Neuronal stem cell (in vitro differentiated cells): Measurements from ENCODE around the gene CLDN15.

Source experiments
- DNase-seq: peaks from one replicate; pipeline ENCODE4 v3.0.0-alpha.2; 2013; ENCODE audit warnings: low spot score
- H2AFZ ChIP-seq: one replicate; pipeline ENCODE4 v1.6.1; 2013; ENCODE audit warnings: mild to moderate bottlenecking, low read length, inconsistent platforms
- H2AK5ac ChIP-seq: 2 replicates; pipeline ENCODE4 v1.6.1; 2013; ENCODE audit warnings: low read depth, mild to moderate bottlenecking, inconsistent platforms, low read length, moderate library complexity, mixed read lengths
- H2BK120ac ChIP-seq: 2 replicates; pipeline ENCODE4 v1.6.1; 2013; ENCODE audit warnings: low read depth, mild to moderate bottlenecking, inconsistent platforms, low read length, moderate library complexity, mixed read lengths
- H2BK12ac ChIP-seq: one replicate; pipeline ENCODE4 v1.6.1; 2013; ENCODE audit warnings: low read length, inconsistent platforms
- H2BK15ac ChIP-seq: 2 replicates; pipeline ENCODE4 v1.6.1; 2013; ENCODE audit warnings: mild to moderate bottlenecking, low read length, inconsistent platforms, mixed read lengths
- H2BK5ac ChIP-seq: one replicate; pipeline ENCODE4 v1.6.1; 2013; ENCODE audit warnings: inconsistent platforms, mild to moderate bottlenecking, low read length, moderate library complexity
- H3K14ac ChIP-seq: one replicate; pipeline ENCODE4 v1.6.1; 2013; ENCODE audit warnings: low read length, inconsistent platforms
- H3K18ac ChIP-seq: 2 replicates; pipeline ENCODE4 v1.6.1; 2013; ENCODE audit warnings: low read length, inconsistent platforms
- H3K23ac ChIP-seq: 2 replicates; pipeline ENCODE4 v1.6.1; 2013; ENCODE audit warnings: low read depth, mild to moderate bottlenecking, mixed read lengths, low read length, inconsistent platforms; ENCODE audit not compliant: poor library complexity
- H3K27ac ChIP-seq: replicated peaks from 3 replicates; pipeline ENCODE4 v1.5.1; 2013; ENCODE audit warnings: low read length, inconsistent platforms
- H3K27me3 ChIP-seq, 3 experiments: 2 replicates each; pipeline ENCODE4 v1.6.1; 2013; ENCODE audit warnings: low read length in 3 of 3, mild to moderate bottlenecking in 2 of 3, inconsistent platforms in 1 of 3, low read depth in 1 of 3, mixed read lengths in 1 of 3, moderate library complexity in 1 of 3; ENCODE audit not compliant: control insufficient read depth in 3 of 3, insufficient read depth in 3 of 3
- H3K36me3 ChIP-seq, 2 donors: replicated peaks in 1 of 2; 2 replicates each; pipeline ENCODE4 v1.6.1; 2013; ENCODE audit warnings: low read length in 2 of 2; ENCODE audit not compliant: control insufficient read depth in 2 of 2, insufficient read depth in 2 of 2
- H3K4ac ChIP-seq: 2 replicates; pipeline ENCODE4 v1.6.1; 2013; ENCODE audit warnings: inconsistent platforms, mild to moderate bottlenecking, low read length, moderate library complexity
- H3K4me1 ChIP-seq, 2 donors: 1 replicate in 1 of 2; 2 replicates in 1 of 2; pipeline ENCODE4 v1.6.1; 2013; ENCODE audit warnings: low read length in 2 of 2, low read depth in 1 of 2; ENCODE audit not compliant: control insufficient read depth in 2 of 2, insufficient read depth in 1 of 2
- H3K4me2 ChIP-seq: one replicate; pipeline ENCODE4 v1.6.1; 2013; ENCODE audit warnings: mild to moderate bottlenecking, low read length, inconsistent platforms; ENCODE audit not compliant: insufficient read depth, poor library complexity, severe bottlenecking
- H3K4me3 ChIP-seq, 2 donors: 2 replicates each; pipeline ENCODE4 v1.5.1; 2013; ENCODE audit warnings: low read length in 2 of 2, mild to moderate bottlenecking in 2 of 2, inconsistent platforms in 1 of 2, moderate library complexity in 1 of 2
- H3K79me1 ChIP-seq: one replicate; pipeline ENCODE4 v1.6.1; 2013; ENCODE audit warnings: low read depth, mild to moderate bottlenecking, inconsistent platforms, low read length, moderate library complexity
- H3K9ac ChIP-seq: one replicate; pipeline ENCODE4 v1.6.1; 2013; ENCODE audit warnings: mild to moderate bottlenecking, low read depth, low read length, inconsistent platforms; ENCODE audit not compliant: poor library complexity
- H3K9me3 ChIP-seq, 2 donors: replicated peaks in 1 of 2; 2 replicates each; pipeline versions ENCODE3 to v1.6.1; 2013; ENCODE audit warnings: low read length in 2 of 2, mild to moderate bottlenecking in 2 of 2, inconsistent platforms in 1 of 2, low read depth in 1 of 2, mixed read lengths in 1 of 2, moderate library complexity in 1 of 2; ENCODE audit not compliant: control insufficient read depth in 2 of 2, insufficient read depth in 1 of 2
- H4K8ac ChIP-seq: one replicate; pipeline ENCODE4 v1.6.1; 2013; ENCODE audit warnings: low read depth, mild to moderate bottlenecking, inconsistent platforms, low read length, moderate library complexity
- H4K91ac ChIP-seq: one replicate; pipeline ENCODE4 v1.6.1; 2013; ENCODE audit warnings: low read length, low read depth, mild to moderate bottlenecking, inconsistent platforms; ENCODE audit not compliant: poor library complexity
- WGBS, 2 donors: extraction: QIAGEN DNeasy Blood & Tissue Kit; methylation state at CpG; one replicate each; pipeline ENCODE4 v1.1.7; 2013; ENCODE audit warnings: missing lambda C conversion rate in 2 of 2, mixed read lengths in 1 of 2; ENCODE audit not compliant: insufficient read length in 2 of 2, insufficient replicate concordance in 1 of 2; ENCODE audit errors: extremely low coverage in 2 of 2; 5-methylcytosine and 5-hydroxymethylcytosine counted together

The CLDN15 gene

GRCh38 chr7:101220295-101220694, 17.3 kb downstream of the CLDN15 start:
- Histone ChIP-seq H3K4me2 (no peak overlapping the region), H3K4me1 (peaks cover 6 to 11% of the 10 kb centered on the region in 2 donors), H3K27me3 (no peaks in the 10 kb centered on the region), H3K23ac (no peak overlapping the region), H2AK5ac (no peak overlapping the region), H3K9ac (no peak overlapping the region), H2BK15ac (no peak overlapping the region), H3K14ac (no peak overlapping the region), H4K91ac (no peak overlapping the region), H2BK120ac (no peak overlapping the region), H2BK5ac (no peak overlapping the region), H3K18ac (no peak overlapping the region), H3K4ac (no peak overlapping the region), H3K4me3 (no peak overlapping the region), H3K36me3 (peaks cover 7 to 27% of the 10 kb centered on the region in 2 donors), H3K79me1 (peaks cover 12% of the 10 kb centered on the region), H3K9me3 (no peaks in the 10 kb centered on the region), H2AFZ (no peak overlapping the region), H4K8ac (no peak overlapping the region), H2BK12ac (no peak overlapping the region), H3K27ac (no peak overlapping the region)
- DNase-seq = no peak
- WGBS, 2 donors = no CpG with 5 or more reads among the region's 5 CpGs

GRCh38 chr7:101218236-101219125, 19.1 kb downstream of the CLDN15 start:
- Histone ChIP-seq H4K8ac (no peak overlapping the region), H3K27ac (no peak overlapping the region), H3K79me1 (peaks cover 12% of the 10 kb centered on the region), H3K9ac (peak overlapping the region; percentile 87), H2BK120ac (no peak overlapping the region), H3K4me2 (peak overlapping the region; percentile 91), H3K36me3 (peaks cover 3 to 19% of the 10 kb centered on the region in 2 donors), H3K4me3 (peak overlapping the region; percentile 76 to 89), H2BK12ac (no peak overlapping the region), H3K4ac (no peak overlapping the region), H3K4me1 (peaks cover 6 to 11% of the 10 kb centered on the region in 2 donors), H2BK15ac (no peak overlapping the region), H3K18ac (peak overlapping the region; percentile 24), H4K91ac (no peak overlapping the region), H3K14ac (no peak overlapping the region), H3K27me3 (no peaks in the 10 kb centered on the region), H3K23ac (peak overlapping the region; percentile 65), H3K9me3 (no peaks in the 10 kb centered on the region), H2AK5ac (no peak overlapping the region), H2AFZ (peak overlapping the region; percentile 84), H2BK5ac (no peak overlapping the region)
- WGBS, 2 donors = no CpG with 5 or more reads among the region's 26 CpGs
- no peak for DNase-seq

- Histone ChIP-seq H3K4me1 (peaks cover 6 to 11% of the 10 kb centered on the region in 2 donors), H4K91ac (peak within 1 kb of the TSS; percentile 77), H3K27me3 (no peaks in the 10 kb centered on the region), H3K9ac (peak within 1 kb of the TSS; percentile 87), H3K36me3 (peaks cover 4 to 19% of the 10 kb centered on the region in 2 donors), H3K14ac (peak within 1 kb of the TSS; percentile 63), H2BK120ac (no peak within 1 kb of the TSS), H2BK5ac (peak within 1 kb of the TSS; percentile 96), H2BK12ac (no peak within 1 kb of the TSS), H2BK15ac (peak within 1 kb of the TSS; percentile 9), H3K4ac (peak within 1 kb of the TSS; percentile 45), H3K4me3 (peak within 1 kb of the TSS; percentile 76 to 89), H3K18ac (peak within 1 kb of the TSS; percentile 95), H3K27ac (peak within 1 kb of the TSS; percentile 94), H3K9me3 (no peaks in the 10 kb centered on the region), H2AK5ac (peak within 1 kb of the TSS; percentile 10), H3K4me2 (peak within 1 kb of the TSS; percentile 91), H3K79me1 (peaks cover 12% of the 10 kb centered on the region), H2AFZ (peak within 1 kb of the TSS; percentile 93), H3K23ac (peak within 1 kb of the TSS; percentile 65), H4K8ac (no peak within 1 kb of the TSS)
- peak; percentile 98 for DNase-seq
- no CpG with 5 or more reads among the region's 57 CpGs for WGBS, 2 donors
Observed at GRCh38 chr7:101217388-101218235, 20.0 kb downstream of the CLDN15 start, which contains the start of the genes PLOD3 and ZNHIT1. Gene PLOD3, minus strand, starts transcription at chr7:101217581. Its CDS starts 307 bp downstream, at chr7:101217274. Gene ZNHIT1, plus strand, starts transcription at chr7:101218165. Its CDS starts 31 bp downstream, at chr7:101218196.
